Gastroesophageal sphincter (tissue), 4 donors: ENCODE results near the gene SLC39A11. TPM values are rescaled to one million over a fixed set of nuclear protein-coding genes. Genes with fewer than 3 reads are reported as not detected.
A peak's percentile ranks its signal among the peaks of the same experiment; 100 is the strongest.

ENCODE experiments used
- ATAC-seq: fragments of 150-250 bp; one replicate; pipeline ENCODE4 v1.9.1; 2016; ENCODE audit warnings: mild to moderate bottlenecking, moderate library complexity
- H3K27ac ChIP-seq, 4 donors: fragments of 200-600 bp; sonication (generic) in 3 of 4; 1 replicate in 3 of 4; 2 replicates in 1 of 4; pipeline ENCODE4 v1.5.1; 2016 to 2019
- H3K27me3 ChIP-seq: fragments of 200-600 bp; sonication (generic); one replicate; pipeline ENCODE4 v1.5.1; 2019
- H3K36me3 ChIP-seq, 2 donors: fragments of 200-600 bp; sonication (generic); one replicate each; pipeline ENCODE4 v1.5.1; 2019; ENCODE audit warnings: control low read depth in 1 of 2
- H3K4me1 ChIP-seq, 3 donors: fragments of 200-600 bp; sonication (generic); 1 replicate in 2 of 3; 2 replicates in 1 of 3; pipeline ENCODE4 v1.5.1; 2016 to 2019; ENCODE audit warnings: control low read depth in 2 of 3
- H3K4me3 ChIP-seq, 2 donors: fragments of 200-600 bp; sonication (generic); one replicate each; pipeline ENCODE4 v1.5.1; 2019; ENCODE audit warnings: mild to moderate bottlenecking in 1 of 2, moderate library complexity in 1 of 2
- H3K9me3 ChIP-seq, 3 donors: fragments of 200-600 bp; sonication (generic); one replicate each; pipeline ENCODE4 v1.5.1; 2017 to 2019; ENCODE audit warnings: control low read depth in 2 of 3
- CTCF ChIP-seq, 4 experiments: fragments of 200-600 bp in 2 of 4; fragments of 450-650 bp in 2 of 4; sonication (generic) in 1 of 4; IDR thresholded peaks; one replicate each; pipeline ENCODE4 v1.5.1; 2017 to 2019; ENCODE audit warnings: antibody characterized with exemption in 4 of 4, mild to moderate bottlenecking in 2 of 4, moderate library complexity in 2 of 4
- EP300 ChIP-seq: sonication (generic); formaldehyde crosslinking; IDR thresholded peaks from one replicate; pipeline ENCODE4 v1.6.1; 2017; ENCODE audit warnings: antibody characterized with exemption, mild to moderate bottlenecking
- POLR2A ChIP-seq, 2 donors: fragments of 450-650 bp; IDR thresholded peaks; one replicate each; pipeline ENCODE4 v1.6.1; 2017; ENCODE audit warnings: antibody characterized with exemption in 2 of 2, mild to moderate bottlenecking in 2 of 2, moderate library complexity in 1 of 2
- POLR2AphosphoS5 ChIP-seq: sonication (generic); formaldehyde crosslinking; IDR thresholded peaks from one replicate; pipeline ENCODE4 v1.6.1; 2017; ENCODE audit warnings: antibody characterized with exemption
- WGBS, 2 donors: methylation state at CpG; one replicate each; pipeline ENCODE4 v1.1.5; 2018; ENCODE audit warnings: low coverage in 1 of 2; 5-methylcytosine and 5-hydroxymethylcytosine counted together
- total RNA-seq, 4 donors: library from RNA; depleted of rRNA; stranded (reverse); fragments of >200 nt; gene quantifications; one replicate each; pipeline ENCODE4 v1.1.0, GENCODE V29; 2016

SLC39A11 gene
- total RNA-seq, 4 donors from 2014 or later, result 11.6 to 16.8 (median 14.5) TPM

GRCh38 chr17:73030501-73030921 lies 62.0 kb downstream of the SLC39A11 start:
- no peak overlapping the region for H3K27ac ChIP-seq
- no peaks in the 10 kb centered on the region for H3K9me3 ChIP-seq
- no peaks in the 10 kb centered on the region for H3K27me3 ChIP-seq
- ATAC-seq, result no peak
- no peak overlapping the region for H3K4me3 ChIP-seq
- TF ChIP-seq POLR2A (IDR thresholded peaks at IDR 0.05) (no peak), POLR2AphosphoS5 (no peak), CTCF (IDR thresholded peaks at IDR 0.05) (no peak)
- peaks cover 0 to 24% of the 10 kb centered on the region in 2 donors for H3K36me3 ChIP-seq
- no peaks in the 10 kb centered on the region for H3K4me1 ChIP-seq
- 83 to 90% methylated on average over 5 to 7 of the region's 8 CpGs for WGBS, 2 donors

GRCh38 chr17:73029991-73030390 lies 62.5 kb downstream of the SLC39A11 start:
- WGBS, 2 donors, result 85 to 100% methylated on average over 1 to 2 of the region's 8 CpGs
- TF ChIP-seq CTCF (IDR thresholded peaks at IDR 0.05) (no peak), POLR2AphosphoS5 (no peak), EP300 (no peak), POLR2A (IDR thresholded peaks at IDR 0.05) (no peak)
- no peak overlapping the region for H3K27ac ChIP-seq
- peaks cover 0 to 24% of the 10 kb centered on the region in 2 donors for H3K36me3 ChIP-seq
- no peak overlapping the region for H3K4me3 ChIP-seq
- no peaks in the 10 kb centered on the region for H3K9me3 ChIP-seq
- H3K27me3 ChIP-seq, result no peaks in the 10 kb centered on the region
- H3K4me1 ChIP-seq, result no peaks in the 10 kb centered on the region
- ATAC-seq, result no peak

GRCh38 chr17:73029021-73029420 lies 63.5 kb downstream of the SLC39A11 start:
- Histone ChIP-seq H3K9me3 (no peaks in the 10 kb centered on the region), H3K27ac (no peak overlapping the region), H3K27me3 (no peaks in the 10 kb centered on the region), H3K36me3 (peaks cover 0 to 24% of the 10 kb centered on the region in 2 donors), H3K4me1 (no peaks in the 10 kb centered on the region), H3K4me3 (no peak overlapping the region)
- TF ChIP-seq POLR2A (IDR thresholded peaks at IDR 0.05) (no peak), CTCF (IDR thresholded peaks at IDR 0.05) (no peak), EP300 (no peak), POLR2AphosphoS5 (no peak)
- ATAC-seq, result no peak
- 95 to 96% methylated on average over 4 of the region's 6 CpGs for WGBS, 2 donors

- Histone ChIP-seq H3K27ac (no peak overlapping the region), H3K27me3 (no peaks in the 10 kb centered on the region), H3K36me3 (peaks cover 0 to 24% of the 10 kb centered on the region in 2 donors), H3K4me1 (no peaks in the 10 kb centered on the region), H3K9me3 (no peaks in the 10 kb centered on the region), H3K4me3 (no peak overlapping the region)
- ATAC-seq, result no peak
- peak; percentile 17 for TF ChIP-seq POLR2AphosphoS5
- TF ChIP-seq POLR2A (IDR thresholded peaks at IDR 0.05), result no peak
- 28 to 84% methylated on average over 2 to 4 of the region's 5 CpGs for WGBS, 2 donors
Observed at GRCh38 chr17:73028299-73028755, 64.2 kb downstream of the SLC39A11 start.

GRCh38 chr17:73027130-73027741 lies 65.3 kb downstream of the SLC39A11 start:
- Histone ChIP-seq H3K36me3 (peaks cover 0 to 24% of the 10 kb centered on the region in 2 donors), H3K4me3 (no peak overlapping the region), H3K9me3 (no peaks in the 10 kb centered on the region), H3K27ac (no peak overlapping the region), H3K4me1 (no peaks in the 10 kb centered on the region), H3K27me3 (no peaks in the 10 kb centered on the region)
- TF ChIP-seq POLR2A (IDR thresholded peaks at IDR 0.05) (no peak), CTCF (IDR thresholded peaks at IDR 0.05) (no peak), POLR2AphosphoS5 (no peak), EP300 (no peak)
- 23 to 29% methylated on average over 5 to 7 of the region's 7 CpGs for WGBS, 2 donors
- ATAC-seq, result no peak
